ENCODE data around the gene LTF. TPM values are rescaled to one million over a fixed set of nuclear protein-coding genes. Genes with fewer than 3 reads are reported as not detected.
"Not testable (repeated sequence)": the region's sequence is repeated elsewhere in the genome, so short reads cannot be mapped to it uniquely, and the experiment has no call there.

LTF gene
- total RNA-seq, 1 donor from 2014 or later = not detected

- intact Hi-C loops (cut with micrococcal nuclease) = no loop called here
Observed at GRCh38 chr3:46447228-46447985, 17.3 kb downstream of the LTF start.

GRCh38 chr3:46442576-46443530 lies 21.9 kb downstream of the LTF start:
- intact Hi-C loops (cut with micrococcal nuclease) = loop anchor here (5.0 kb wide), 2 partner anchors 36 to 356 kb away; partner anchors contain the start of genes CCR5AS and CCRL2

GRCh38 chr3:46440531-46441294 lies 24.0 kb downstream of the LTF start:
- intact Hi-C loops (cut with micrococcal nuclease) = loop anchor here (5.0 kb wide), 2 partner anchors 33 to 353 kb away; partner anchors contain the start of genes CCR5AS and CCRL2

- intact Hi-C loops (cut with micrococcal nuclease) = no loop called here
Observed at GRCh38 chr3:46438831-46439230, 25.9 kb downstream of the LTF start.

GRCh38 chr3:46435081-46435726 lies 29.5 kb downstream of the LTF start:
- intact Hi-C loops (cut with micrococcal nuclease) = no loop called here

GRCh38 chr3:46433841-46434240 lies 30.9 kb downstream of the LTF start:
- intact Hi-C loops (cut with micrococcal nuclease) = no loop called here

GRCh38 chr3:46433118-46433517 lies 31.6 kb downstream of the LTF start:
- intact Hi-C loops (cut with micrococcal nuclease) = not testable (repeated sequence)

- intact Hi-C loops (cut with micrococcal nuclease) = not testable (repeated sequence)
Observed at GRCh38 chr3:46431905-46432304, 32.8 kb downstream of the LTF start.

GRCh38 chr3:46430879-46431278 lies 33.8 kb downstream of the LTF start:
- intact Hi-C loops (cut with micrococcal nuclease) = not testable (repeated sequence)

GRCh38 chr3:46429671-46430070 lies 35.0 kb downstream of the LTF start:
- intact Hi-C loops (cut with micrococcal nuclease) = no loop called here

- intact Hi-C loops (cut with micrococcal nuclease) = no loop called here
Observed at GRCh38 chr3:46429250-46429649, 35.5 kb downstream of the LTF start.

- intact Hi-C loops (cut with micrococcal nuclease) = no loop called here
Observed at GRCh38 chr3:46427916-46428833, 36.5 kb downstream of the LTF start.

- intact Hi-C loops (cut with micrococcal nuclease) = not testable (repeated sequence)
Observed at GRCh38 chr3:46427404-46427803, 37.3 kb downstream of the LTF start.

GRCh38 chr3:46426476-46426875 lies 38.2 kb downstream of the LTF start:
- intact Hi-C loops (cut with micrococcal nuclease) = not testable (repeated sequence)

- intact Hi-C loops (cut with micrococcal nuclease) = no loop called here
Observed at GRCh38 chr3:46423588-46423987, 41.1 kb downstream of the LTF start.

- intact Hi-C loops (cut with micrococcal nuclease) = no loop called here
Observed at GRCh38 chr3:46422617-46423016, 42.1 kb downstream of the LTF start.

GRCh38 chr3:46420931-46421330 lies 43.8 kb downstream of the LTF start:
- intact Hi-C loops (cut with micrococcal nuclease) = no loop called here

GRCh38 chr3:46419816-46420215 lies 44.9 kb downstream of the LTF start:
- intact Hi-C loops (cut with micrococcal nuclease) = no loop called here

- intact Hi-C loops (cut with micrococcal nuclease) = no loop called here
Observed at GRCh38 chr3:46417841-46418611, 46.7 kb downstream of the LTF start.
